ENCODE measurements around the gene GRK5.

The GRK5 gene

DNA sequence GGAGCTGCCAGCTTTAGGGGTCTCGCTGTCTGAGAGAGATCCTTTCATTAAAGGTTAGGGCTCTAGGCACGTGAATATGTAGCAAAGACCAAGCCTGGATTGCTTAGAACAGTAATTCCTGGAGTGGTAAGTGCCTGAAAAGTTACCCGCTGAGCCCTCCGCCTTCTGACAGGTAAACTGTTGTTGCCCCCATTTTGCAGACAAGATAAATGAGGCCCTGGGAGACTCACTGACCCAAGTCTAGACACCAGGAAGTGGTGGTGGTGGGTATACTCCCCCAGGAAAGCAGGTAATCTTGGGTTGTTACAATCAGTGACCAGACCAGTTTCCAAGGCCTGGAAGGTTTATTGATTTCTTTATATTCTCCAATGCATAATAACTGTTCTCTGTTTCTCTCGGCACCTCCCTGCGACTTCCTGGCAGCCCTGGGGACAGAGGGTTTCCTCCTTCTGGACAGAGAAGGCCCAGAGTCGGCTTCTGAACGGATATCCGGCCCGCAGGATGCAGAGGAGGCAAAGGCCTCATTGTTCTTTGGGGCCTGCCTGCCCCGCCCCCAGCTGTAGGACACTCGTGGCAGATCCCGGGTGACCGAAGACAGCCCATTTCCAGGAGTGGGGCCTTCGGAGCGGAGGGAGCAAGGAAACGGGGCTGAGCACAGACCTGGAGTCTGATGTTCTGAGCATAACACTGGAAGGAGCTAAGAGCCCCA, 1.3 kb upstream of the GRK5 start:
- Histone ChIP-seq H3K4me3 (ENCODE audit: low read depth, low read length) (peak overlapping the region; percentile 37), H3K9me3 (no peaks in the 10 kb centered on the region), H3K4me1 (peaks cover 2% of the 10 kb centered on the region; the same call in 1 of the 2 replicates), H3K27me3 (no peaks in the 10 kb centered on the region), H3K36me3 (no peaks in the 10 kb centered on the region)
- DNase-seq: peak; percentile 20
- TF ChIP-seq, protein P1, sequence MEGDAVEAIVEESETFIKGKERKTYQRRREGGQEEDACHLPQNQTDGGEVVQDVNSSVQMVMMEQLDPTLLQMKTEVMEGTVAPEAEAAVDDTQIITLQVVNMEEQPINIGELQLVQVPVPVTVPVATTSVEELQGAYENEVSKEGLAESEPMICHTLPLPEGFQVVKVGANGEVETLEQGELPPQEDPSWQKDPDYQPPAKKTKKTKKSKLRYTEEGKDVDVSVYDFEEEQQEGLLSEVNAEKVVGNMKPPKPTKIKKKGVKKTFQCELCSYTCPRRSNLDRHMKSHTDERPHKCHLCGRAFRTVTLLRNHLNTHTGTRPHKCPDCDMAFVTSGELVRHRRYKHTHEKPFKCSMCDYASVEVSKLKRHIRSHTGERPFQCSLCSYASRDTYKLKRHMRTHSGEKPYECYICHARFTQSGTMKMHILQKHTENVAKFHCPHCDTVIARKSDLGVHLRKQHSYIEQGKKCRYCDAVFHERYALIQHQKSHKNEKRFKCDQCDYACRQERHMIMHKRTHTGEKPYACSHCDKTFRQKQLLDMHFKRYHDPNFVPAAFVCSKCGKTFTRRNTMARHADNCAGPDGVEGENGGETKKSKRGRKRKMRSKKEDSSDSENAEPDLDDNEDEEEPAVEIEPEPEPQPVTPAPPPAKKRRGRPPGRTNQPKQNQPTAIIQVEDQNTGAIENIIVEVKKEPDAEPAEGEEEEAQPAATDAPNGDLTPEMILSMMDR (IDR thresholded peaks at IDR 0.05; ENCODE audit: low read depth, low read length): no peak

- Histone ChIP-seq H3K9me3 (no peaks in the 10 kb centered on the region), H3K36me3 (no peaks in the 10 kb centered on the region), H3K27me3 (no peaks in the 10 kb centered on the region), H3K4me1 (peaks cover 8% of the 10 kb centered on the region), H3K4me3 (ENCODE audit: low read depth, low read length) (peak overlapping the region; percentile 51)
- DNase-seq: peak; percentile 84
- TF ChIP-seq, protein P1 (IDR thresholded peaks at IDR 0.05; ENCODE audit: low read depth, low read length): peak; percentile 44
These were observed 587 bp upstream of the GRK5 start for GRCh38 chr10:119206603-119207365.

- Histone ChIP-seq H3K4me3 (ENCODE audit: low read depth, low read length) (peak overlapping the region; percentile 81), H3K27me3 (no peaks in the 10 kb centered on the region), H3K9me3 (no peaks in the 10 kb centered on the region), H3K36me3 (no peaks in the 10 kb centered on the region), H3K4me1 (peaks cover 14% of the 10 kb centered on the region)
- peak; percentile 50 for DNase-seq
- TF ChIP-seq, protein P1 (IDR thresholded peaks at IDR 0.05; ENCODE audit: low read depth, low read length): no peak
These were observed 562 bp downstream of the GRK5 start for GRCh38 chr10:119207713-119208552.

- TF ChIP-seq, protein P1 (IDR thresholded peaks at IDR 0.05; ENCODE audit: low read depth, low read length): no peak
- H3K9me3 ChIP-seq: no peaks in the 10 kb centered on the region
- H3K4me3 ChIP-seq (ENCODE audit: low read depth, low read length): peak overlapping the region; percentile 81
- DNase-seq: no peak
- no peaks in the 10 kb centered on the region for H3K27me3 ChIP-seq
- H3K4me1 ChIP-seq: peaks cover 14% of the 10 kb centered on the region
- H3K36me3 ChIP-seq: no peaks in the 10 kb centered on the region
These were observed 1.2 kb downstream of the GRK5 start for GRCh38 chr10:119208553-119208940.

DNA sequence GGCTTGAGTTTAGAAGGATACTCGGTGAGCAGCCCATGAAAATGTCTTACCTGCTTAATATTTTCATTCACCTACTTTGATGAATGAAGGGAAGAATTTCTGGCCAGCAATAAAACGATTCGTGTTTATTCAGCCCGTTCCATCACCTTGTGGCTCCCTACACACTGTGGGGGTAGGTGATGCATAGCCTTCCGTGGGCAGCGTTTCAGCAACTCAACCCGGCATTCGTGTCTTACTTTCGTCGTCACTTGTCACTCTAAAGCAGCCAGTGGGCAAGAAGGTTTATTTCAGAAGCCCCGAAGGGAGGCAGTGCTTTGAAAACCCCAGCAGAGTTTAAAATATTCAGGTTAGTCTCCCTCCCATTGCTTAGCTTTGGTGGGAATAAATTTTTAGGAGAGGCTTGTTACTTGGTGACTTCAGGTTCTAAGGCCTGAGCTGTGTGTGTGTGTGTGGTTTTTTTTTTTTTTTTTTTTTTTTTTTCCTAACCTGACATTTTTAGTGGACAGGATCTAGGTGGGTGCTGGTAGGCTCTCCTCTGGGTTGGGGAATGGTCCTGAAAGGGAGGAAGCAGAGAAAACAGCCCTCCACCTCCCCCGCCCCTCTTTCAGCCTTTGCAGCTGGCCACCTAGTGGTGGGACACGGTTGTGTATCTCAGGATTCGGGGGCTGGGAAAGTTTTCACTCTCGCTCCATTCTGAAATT, 1.8 kb downstream of the GRK5 start:
- Histone ChIP-seq H3K36me3 (no peaks in the 10 kb centered on the region), H3K4me1 (peaks cover 14% of the 10 kb centered on the region), H3K27me3 (no peaks in the 10 kb centered on the region), H3K4me3 (ENCODE audit: low read depth, low read length) (peak overlapping the region; percentile 81), H3K9me3 (no peaks in the 10 kb centered on the region)
- DNase-seq: peak; percentile 77
- TF ChIP-seq, protein P1 (IDR thresholded peaks at IDR 0.05; ENCODE audit: low read depth, low read length): peak; percentile 86
